NB4 (cell line): Measurements from ENCODE around the gene LRMDA.

Source experiments
- POLR2A ChIP-seq: IDR thresholded peaks from 2 replicates; pipeline ENCODE4 v1.6.1; 2011; ENCODE audit warnings: mild to moderate bottlenecking; ENCODE audit not compliant: insufficient read length; ENCODE audit errors: extremely low read depth
- TF ChIP-seq, protein P1 (sequence below): IDR thresholded peaks from one replicate; pipeline ENCODE4 v1.5.1; 2012; ENCODE audit warnings: low read depth, low read length

DNA sequence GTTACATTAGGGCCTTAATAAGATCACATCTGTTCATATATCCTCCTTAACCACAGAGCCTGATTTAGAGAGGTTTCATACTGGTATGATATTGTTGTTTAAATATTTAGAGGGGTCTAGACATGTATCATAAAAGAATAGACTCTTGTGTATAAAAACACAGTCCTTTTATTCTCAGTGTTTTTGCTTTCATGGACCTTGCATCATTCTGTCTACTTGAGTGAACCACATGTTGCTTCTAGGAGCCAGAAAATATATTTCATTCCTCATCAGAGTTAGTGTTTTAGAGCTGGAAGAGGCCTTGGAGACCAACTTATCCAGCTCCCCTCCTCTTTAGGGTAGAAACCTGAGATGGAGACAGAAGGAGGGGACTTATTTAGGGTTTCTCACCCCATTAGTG, 312.8 kb downstream of the LRMDA start:
- TF ChIP-seq, protein P1, sequence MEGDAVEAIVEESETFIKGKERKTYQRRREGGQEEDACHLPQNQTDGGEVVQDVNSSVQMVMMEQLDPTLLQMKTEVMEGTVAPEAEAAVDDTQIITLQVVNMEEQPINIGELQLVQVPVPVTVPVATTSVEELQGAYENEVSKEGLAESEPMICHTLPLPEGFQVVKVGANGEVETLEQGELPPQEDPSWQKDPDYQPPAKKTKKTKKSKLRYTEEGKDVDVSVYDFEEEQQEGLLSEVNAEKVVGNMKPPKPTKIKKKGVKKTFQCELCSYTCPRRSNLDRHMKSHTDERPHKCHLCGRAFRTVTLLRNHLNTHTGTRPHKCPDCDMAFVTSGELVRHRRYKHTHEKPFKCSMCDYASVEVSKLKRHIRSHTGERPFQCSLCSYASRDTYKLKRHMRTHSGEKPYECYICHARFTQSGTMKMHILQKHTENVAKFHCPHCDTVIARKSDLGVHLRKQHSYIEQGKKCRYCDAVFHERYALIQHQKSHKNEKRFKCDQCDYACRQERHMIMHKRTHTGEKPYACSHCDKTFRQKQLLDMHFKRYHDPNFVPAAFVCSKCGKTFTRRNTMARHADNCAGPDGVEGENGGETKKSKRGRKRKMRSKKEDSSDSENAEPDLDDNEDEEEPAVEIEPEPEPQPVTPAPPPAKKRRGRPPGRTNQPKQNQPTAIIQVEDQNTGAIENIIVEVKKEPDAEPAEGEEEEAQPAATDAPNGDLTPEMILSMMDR: no peak
- TF ChIP-seq POLR2A: no peak
